HG03442 (cell line): ENCODE measurements around the gene PRKCA.
"Not testable (repeated sequence)": the region's sequence is repeated elsewhere in the genome, so short reads cannot be mapped to it uniquely, and the experiment has no call there.

ENCODE experiments used
- ATAC-seq: cut with Tn5 transposase; IDR thresholded peaks from one replicate; pipeline ENCODE4 v1.9.1; 2021; ENCODE audit warnings: mild to moderate bottlenecking, moderate library complexity; ENCODE audit not compliant: unreplicated experiment

Gene PRKCA

DNA sequence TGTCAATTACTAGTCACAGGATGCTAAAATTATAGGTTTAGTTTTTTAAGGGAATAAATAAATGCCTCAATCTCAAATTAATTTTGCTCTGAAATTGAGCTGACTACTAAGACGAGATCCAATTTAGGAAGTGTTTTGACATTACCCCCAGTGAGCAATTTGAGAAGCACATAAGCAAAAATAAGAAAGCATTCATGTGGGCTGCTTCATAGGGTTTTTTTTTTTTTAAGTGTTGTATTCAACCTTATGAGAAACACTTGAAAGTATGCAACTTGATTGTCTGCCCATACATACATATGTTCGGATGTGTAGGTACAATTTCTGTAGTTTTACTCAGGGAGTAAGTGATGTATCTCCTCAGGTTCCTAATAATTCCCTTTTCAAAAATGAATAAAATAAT, 77.6 kb downstream of the PRKCA start:
- ATAC-seq, result no peak

GRCh38 chr17:66381701-66382362, 79.4 kb downstream of the PRKCA start:
- no peak for ATAC-seq

DNA sequence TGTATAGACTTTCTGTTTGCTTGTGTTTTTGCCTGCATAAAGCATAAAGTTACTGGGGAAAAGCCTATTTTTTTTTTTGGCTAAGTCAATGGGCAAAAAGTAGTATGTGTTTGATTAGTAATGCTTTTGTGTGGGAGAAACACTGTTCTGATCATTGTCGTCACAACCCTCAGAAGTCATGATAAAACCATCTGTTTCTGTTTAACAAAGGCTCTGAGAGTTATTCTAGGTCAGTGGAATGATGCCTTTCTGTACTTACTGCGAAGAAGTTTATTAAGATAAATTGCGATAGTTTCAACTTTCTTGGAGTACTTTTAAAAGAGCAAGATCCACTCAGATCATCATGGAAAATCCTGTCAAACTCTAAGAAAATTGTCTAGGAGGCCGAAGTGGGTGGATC, 80.9 kb downstream of the PRKCA start:
- ATAC-seq, result no peak

DNA sequence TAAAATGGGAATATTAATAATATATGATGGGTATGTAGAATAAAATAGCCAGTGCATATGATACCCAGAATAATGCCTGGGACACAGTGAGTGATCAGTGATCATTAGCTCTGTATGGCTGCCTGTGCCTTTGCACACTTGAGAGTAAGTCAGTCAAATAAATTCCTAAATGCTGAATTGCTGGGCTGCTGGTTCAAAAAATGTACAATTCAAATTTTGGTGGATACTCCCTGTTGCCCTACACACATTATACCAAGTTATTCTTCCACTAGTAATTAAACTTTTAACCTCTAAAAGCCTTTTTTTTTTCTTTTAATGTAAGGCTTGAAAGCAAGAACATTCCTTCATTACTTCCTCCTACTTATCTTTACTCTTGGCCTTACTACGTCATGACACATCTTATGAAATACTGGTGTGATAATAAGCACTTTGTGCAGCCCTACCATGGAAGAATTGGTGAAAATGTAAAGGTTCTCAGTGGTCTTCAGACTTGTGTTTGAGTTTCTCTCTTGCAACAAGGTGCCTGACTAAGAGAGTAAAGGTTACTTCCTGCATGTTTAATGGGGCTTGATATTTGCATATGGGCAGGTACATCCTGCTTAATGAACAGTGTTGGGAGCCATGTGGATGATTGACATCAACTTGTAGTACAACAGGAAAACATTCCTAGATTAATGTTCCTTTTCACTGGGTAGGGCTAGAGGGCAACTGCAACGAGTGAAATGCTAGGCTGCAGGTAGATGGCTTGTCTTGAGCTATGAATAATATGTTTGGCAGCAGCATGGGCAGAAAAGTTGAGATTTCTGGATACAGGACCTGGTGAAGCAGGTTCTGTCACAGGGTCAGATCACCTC, 84.3 kb downstream of the PRKCA start:
- no peak for ATAC-seq

DNA sequence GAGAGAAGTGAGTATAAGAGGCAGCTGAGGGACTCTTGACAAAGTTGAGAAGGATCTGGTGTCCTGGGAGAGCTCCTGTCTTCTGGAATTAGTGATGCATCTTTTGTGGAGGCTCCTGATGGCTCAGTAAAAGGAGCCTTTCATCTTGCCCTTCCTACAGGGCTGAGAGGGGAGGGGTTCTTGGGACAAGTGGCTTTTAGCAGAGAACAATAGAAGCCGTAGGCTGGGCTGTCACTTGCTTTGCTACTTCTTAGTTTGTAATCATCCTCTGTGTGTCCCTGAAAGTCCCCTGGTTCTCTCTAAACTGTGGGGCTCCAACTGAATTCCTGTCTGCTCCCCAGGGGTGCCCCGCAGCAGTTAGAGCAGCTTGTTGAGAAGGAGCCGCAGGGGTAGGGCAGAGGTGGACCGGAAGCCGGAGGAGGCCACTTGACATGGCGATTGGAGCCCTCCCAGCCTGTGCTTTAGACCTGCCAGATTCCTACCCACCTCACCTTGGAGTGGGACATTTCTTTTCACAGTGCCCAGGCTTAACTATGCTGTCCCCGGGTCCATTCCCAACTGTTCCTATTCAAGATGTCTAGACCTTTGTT, 85.1 kb downstream of the PRKCA start:
- no peak for ATAC-seq

DNA sequence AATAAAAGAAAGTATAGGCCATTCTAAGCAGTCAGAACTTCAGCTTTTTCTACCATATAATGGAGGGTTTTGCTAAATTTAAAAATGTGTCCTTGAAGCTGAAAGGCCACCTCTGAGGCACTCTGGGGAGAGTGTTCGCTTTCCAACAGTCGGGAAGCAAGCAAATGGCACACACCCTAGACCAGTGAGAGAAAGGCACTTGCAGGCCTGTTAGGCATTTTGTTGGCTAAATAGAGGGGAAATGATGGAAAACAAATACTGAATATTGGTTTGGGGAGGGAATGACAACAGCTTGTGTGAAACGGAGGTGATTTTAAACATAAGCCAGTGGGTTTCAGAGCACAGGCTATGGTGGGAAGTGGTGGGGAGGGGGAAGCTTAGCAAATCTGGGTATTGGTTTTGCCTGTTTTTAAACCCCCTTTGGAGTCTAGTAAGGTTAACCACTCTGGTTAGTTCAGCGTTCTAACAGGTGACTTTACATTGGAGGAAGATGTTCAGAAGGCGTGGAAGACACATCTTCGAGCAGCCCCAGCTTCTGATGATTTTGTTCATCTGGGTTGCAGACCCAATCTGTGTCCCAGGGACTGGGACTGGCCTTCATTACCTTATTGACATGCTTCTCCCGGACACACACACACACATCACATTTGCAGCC, 90.5 kb downstream of the PRKCA start:
- no peak for ATAC-seq

DNA sequence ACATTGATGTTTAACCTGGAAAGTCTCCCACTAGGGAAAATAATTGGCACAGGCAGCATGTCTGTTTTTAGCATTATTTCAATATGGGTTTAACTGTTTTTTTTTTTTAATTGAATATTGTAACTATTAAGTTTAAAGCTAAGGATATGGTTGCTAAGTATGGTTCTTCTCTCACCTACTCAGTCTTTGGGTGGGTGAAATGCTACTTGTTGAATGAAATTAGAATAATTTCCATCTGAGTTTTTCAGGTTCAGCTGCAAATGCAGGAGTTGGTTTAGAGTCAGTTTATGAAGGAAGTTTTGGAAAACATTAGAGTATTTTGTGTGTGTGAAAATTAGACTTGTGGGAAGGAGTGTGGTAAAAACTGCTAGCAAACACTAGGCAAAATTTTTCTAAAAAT, 93.5 kb downstream of the PRKCA start:
- ATAC-seq, result no peak

GRCh38 chr17:66397486-66397885, 95.1 kb downstream of the PRKCA start:
- no peak for ATAC-seq

GRCh38 chr17:66398059-66398458, 95.6 kb downstream of the PRKCA start:
- no peak for ATAC-seq

GRCh38 chr17:66398617-66399016, 96.2 kb downstream of the PRKCA start:
- no peak for ATAC-seq

DNA sequence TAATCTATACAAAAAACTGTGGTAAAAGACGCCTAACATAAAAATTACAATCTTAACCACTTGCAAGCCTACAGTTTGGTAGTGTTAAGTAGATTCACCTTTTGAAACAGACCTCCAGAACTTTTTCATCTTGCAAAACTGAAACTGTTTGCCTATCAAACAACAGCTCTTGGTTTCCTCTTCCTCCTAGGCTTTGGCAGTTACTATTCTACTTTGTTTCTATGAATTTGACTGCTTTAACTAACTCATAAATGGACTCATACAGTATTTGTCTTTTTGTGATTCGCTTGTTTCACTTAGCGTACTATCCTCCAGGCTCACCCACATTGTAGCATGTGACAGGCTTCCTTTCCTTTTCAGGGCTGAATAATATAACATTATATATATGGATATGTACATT, 97.0 kb downstream of the PRKCA start:
- ATAC-seq, result no peak

DNA sequence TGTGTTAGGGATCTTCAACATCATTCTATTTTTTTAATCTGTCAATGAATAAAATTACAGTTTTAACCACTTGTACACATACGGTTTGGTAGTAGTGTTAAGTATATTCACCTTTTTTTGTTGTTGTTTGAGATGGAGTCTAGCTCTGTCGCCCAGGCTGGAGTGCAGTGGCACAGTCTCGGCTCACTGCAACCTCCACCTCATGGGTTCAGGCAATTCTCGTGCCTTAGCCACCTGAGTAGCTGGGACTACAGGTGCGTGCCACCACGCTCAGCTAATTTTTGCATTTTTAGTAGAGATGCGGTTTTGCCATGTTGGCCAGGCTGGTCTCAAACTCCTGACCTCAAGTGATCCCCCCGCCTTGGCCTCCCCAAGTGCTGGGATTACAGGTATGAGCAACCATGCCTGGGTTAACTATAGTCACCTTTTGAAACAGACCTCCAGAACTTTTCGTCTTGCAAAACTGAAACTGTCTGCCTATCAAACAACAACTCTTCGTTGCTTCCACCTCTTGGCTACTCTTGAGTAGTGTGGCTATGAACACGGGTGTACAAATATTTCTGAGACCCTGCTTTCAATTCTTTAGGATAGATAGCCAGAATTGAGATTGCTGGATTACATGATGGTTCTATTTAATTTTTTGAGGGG, 97.8 kb downstream of the PRKCA start:
- ATAC-seq, result not testable (repeated sequence)

- ATAC-seq, result no peak
Measured at GRCh38 chr17:66400698-66401097, 98.3 kb downstream of the PRKCA start.

DNA sequence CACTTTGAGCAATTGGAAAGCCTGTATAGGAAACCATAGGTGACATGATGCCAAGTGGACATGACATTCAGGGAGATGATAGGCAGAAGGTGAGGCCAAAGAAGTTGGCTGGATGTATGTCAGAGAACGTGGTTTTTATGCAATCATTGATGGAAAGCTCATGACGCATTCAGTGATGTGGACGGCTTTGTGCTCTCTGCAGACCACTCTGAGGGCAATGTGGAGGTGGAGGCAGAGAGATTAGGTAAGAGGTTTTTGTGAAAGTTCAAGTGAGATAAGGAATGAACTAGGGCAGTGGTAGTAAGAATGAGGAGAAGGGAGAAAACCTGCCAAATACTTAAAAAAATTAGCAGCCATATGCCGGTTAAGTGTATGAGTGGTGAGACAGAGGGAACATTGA, 99.0 kb downstream of the PRKCA start:
- ATAC-seq, result no peak

GRCh38 chr17:66403846-66404556, 101.6 kb downstream of the PRKCA start:
- no peak for ATAC-seq

GRCh38 chr17:66405836-66406677, 103.6 kb downstream of the PRKCA start:
- ATAC-seq, result no peak

GRCh38 chr17:66406701-66407644, 104.6 kb downstream of the PRKCA start:
- no peak for ATAC-seq

DNA sequence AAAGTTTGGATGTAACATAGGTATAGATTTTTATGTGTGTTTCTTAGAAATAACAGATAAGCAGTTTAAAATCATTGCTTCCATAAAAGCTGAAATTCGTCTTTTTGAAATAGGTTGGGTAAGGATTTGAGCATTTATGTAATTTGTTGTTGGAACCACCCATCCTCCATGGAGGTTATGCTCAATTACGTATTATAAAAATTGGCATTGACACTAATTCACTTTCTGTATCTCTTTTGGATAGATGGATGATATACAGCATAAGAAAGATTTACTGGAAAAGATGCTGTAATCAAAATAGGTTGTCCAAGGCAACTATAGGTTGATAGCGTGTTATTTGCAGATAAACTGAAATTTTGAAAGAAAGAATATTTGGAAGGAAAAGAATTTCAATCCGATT, 105.5 kb downstream of the PRKCA start:
- no peak for ATAC-seq
